HEK293T (cell line): ENCODE results near the gene BIRC6.

Experiments
- CTCF ChIA-PET: fragments of 350-600 bp; formaldehyde crosslinking; extraction: SDS; loops from one replicate; lab custom pipeline; 2021; ENCODE audit warnings: antibody characterized with exemption, inconsistent platforms; lab: Yijun Ruan, JAX
- POLR2A ChIA-PET: fragments of 350-600 bp; formaldehyde crosslinking; extraction: SDS; loops from one replicate; lab custom pipeline; 2020; ENCODE audit warnings: antibody characterized with exemption, inconsistent platforms; lab: Yijun Ruan, JAX
- DNase-seq: peaks from one replicate; pipeline ENCODE4 v3.0.0; 2012; ENCODE audit warnings: mixed read lengths; ENCODE audit errors: extremely low spot score
- ARNT ChIP-seq: fragments of 450-650 bp; IDR thresholded peaks from 2 replicates; pipeline ENCODE4 v1.6.1; 2017; ENCODE audit warnings: mild to moderate bottlenecking
- BHLHE40 ChIP-seq: fragments of 450-650 bp; IDR thresholded peaks from 2 replicates; pipeline ENCODE4 v1.6.1; 2016; ENCODE audit warnings: mild to moderate bottlenecking, moderate library complexity, borderline replicate concordance
- CTBP1 ChIP-seq: fragments of 450-650 bp; IDR thresholded peaks from 2 replicates; pipeline ENCODE4 v1.6.1; 2016; ENCODE audit warnings: borderline replicate concordance
- ELF4 ChIP-seq: fragments of 450-650 bp; IDR thresholded peaks from 2 replicates; pipeline ENCODE4 v1.6.1; 2017; ENCODE audit warnings: antibody characterized with exemption
- FOXA1 ChIP-seq: fragments of 450-650 bp; IDR thresholded peaks from 2 replicates; pipeline ENCODE4 v1.6.1; 2016; ENCODE audit warnings: mild to moderate bottlenecking
- FOXK2 ChIP-seq: fragments of 450-650 bp; IDR thresholded peaks from 2 replicates; pipeline ENCODE4 v1.6.1; 2016; ENCODE audit warnings: mild to moderate bottlenecking
- FOXM1 ChIP-seq: fragments of 450-650 bp; IDR thresholded peaks from 2 replicates; pipeline ENCODE4 v1.6.1; 2017; ENCODE audit warnings: mild to moderate bottlenecking, borderline replicate concordance
- HDGF ChIP-seq: fragments of 450-650 bp; IDR thresholded peaks from 2 replicates; pipeline ENCODE4 v1.6.1; 2017; ENCODE audit warnings: antibody characterized with exemption, borderline replicate concordance
- L3MBTL2 ChIP-seq: fragments of 450-650 bp; conservative IDR thresholded peaks from 2 replicates; pipeline ENCODE4 v1.6.1; 2016; ENCODE audit warnings: mild to moderate bottlenecking
- LEF1 ChIP-seq: fragments of 450-650 bp; IDR thresholded peaks from 2 replicates; pipeline ENCODE4 v1.6.1; 2017; ENCODE audit warnings: mild to moderate bottlenecking, borderline replicate concordance
- NFRKB ChIP-seq: fragments of 450-650 bp; IDR thresholded peaks from 2 replicates; pipeline ENCODE4 v1.6.1; 2016; ENCODE audit warnings: mild to moderate bottlenecking, moderate library complexity
- PKNOX1 ChIP-seq: fragments of 450-650 bp; IDR thresholded peaks from 2 replicates; pipeline ENCODE4 v1.6.1; 2016
- SP1 ChIP-seq: fragments of 450-650 bp; IDR thresholded peaks from 2 replicates; pipeline ENCODE4 v1.6.1; 2017
- SUZ12 ChIP-seq: fragments of 450-650 bp; IDR thresholded peaks from 2 replicates; pipeline ENCODE4 v1.6.1; 2016; ENCODE audit warnings: mild to moderate bottlenecking
- TARDBP ChIP-seq: fragments of 450-650 bp; IDR thresholded peaks from 2 replicates; pipeline ENCODE4 v1.6.1; 2016

The BIRC6 gene

GRCh38 chr2:32424739-32425138 is 67.9 kb downstream of the BIRC6 start:
- ChIA-PET POLR2A (no interaction called here), CTCF (no interaction called here)
- no peak for TF ChIP-seq CTBP1
- TF ChIP-seq LEF1, result no peak
- TF ChIP-seq PKNOX1, result no peak
- TF ChIP-seq FOXK2, result no peak
- TF ChIP-seq TARDBP, result no peak
- TF ChIP-seq HDGF, result no peak
- TF ChIP-seq L3MBTL2, result no peak
- no peak for TF ChIP-seq NFRKB
- TF ChIP-seq ELF4, result no peak
- no peak for TF ChIP-seq ARNT
- TF ChIP-seq SP1, result no peak
- no peak for TF ChIP-seq FOXM1
- TF ChIP-seq SUZ12, result no peak
- no peak for TF ChIP-seq BHLHE40
- DNase-seq, result no peak

GRCh38 chr2:32425719-32426141 is 68.9 kb downstream of the BIRC6 start:
- TF ChIP-seq CTBP1 (no peak), FOXA1 (no peak), FOXM1 (no peak), SUZ12 (no peak), BHLHE40 (no peak), SP1 (no peak)
- no peak for DNase-seq
- ChIA-PET CTCF (no interaction called here), POLR2A (no interaction called here)

- no peak for TF ChIP-seq FOXM1
- TF ChIP-seq ELF4, result no peak
- no peak for TF ChIP-seq TARDBP
- TF ChIP-seq ARNT, result no peak
- no peak for TF ChIP-seq LEF1
- TF ChIP-seq FOXA1, result no peak
- TF ChIP-seq PKNOX1, result peak; percentile 77
- TF ChIP-seq L3MBTL2, result 0 out of 2 replicates have a peak, but pooled peaks have one; percentile 29
- no peak for TF ChIP-seq BHLHE40
- TF ChIP-seq CTBP1, result no peak; the same call in 1 of the 2 replicates
- TF ChIP-seq FOXK2, result no peak
- CTCF ChIA-PET, result no interaction called here
- POLR2A ChIA-PET, result no interaction called here
- peak; percentile 12 for DNase-seq
Measured at GRCh38 chr2:32427672-32428610, 71.1 kb downstream of the BIRC6 start.

- no peak for DNase-seq
- TF ChIP-seq NFRKB, result no peak
- no peak for TF ChIP-seq CTBP1
- TF ChIP-seq TARDBP, result no peak
- TF ChIP-seq ARNT, result no peak
- no peak for TF ChIP-seq FOXM1
- TF ChIP-seq HDGF, result no peak
- TF ChIP-seq L3MBTL2, result no peak
- no peak for TF ChIP-seq PKNOX1
- ChIA-PET CTCF (no interaction called here), POLR2A (no interaction called here)
Measured at GRCh38 chr2:32430804-32431203, 74.0 kb downstream of the BIRC6 start.

- POLR2A ChIA-PET, result interaction anchor here (1.0 kb wide), 1 partner anchor 80 kb away, joined by 3 read pairs; no protein-coding TSS in a partner anchor
- no peak for DNase-seq
- CTCF ChIA-PET, result no interaction called here
- TF ChIP-seq ARNT, result no peak
Measured at GRCh38 chr2:32436150-32436549, 79.3 kb downstream of the BIRC6 start.

GRCh38 chr2:32442020-32442467 is 85.2 kb downstream of the BIRC6 start:
- TF ChIP-seq BHLHE40 (no peak), FOXK2 (no peak), TARDBP (no peak), FOXA1 (no peak), HDGF (no peak), SP1 (no peak), LEF1 (no peak), PKNOX1 (no peak), CTBP1 (no peak), ELF4 (no peak)
- ChIA-PET POLR2A (no interaction called here), CTCF (no interaction called here)
- no peak for DNase-seq
